GM12873 (cell line): Measurements from ENCODE around the gene TK2.

Experiments used
- CTCF ChIP-seq: IDR thresholded peaks from 2 replicates; pipeline ENCODE4 v1.5.1; 2012; ENCODE audit warnings: low read depth, mild to moderate bottlenecking, moderate library complexity, low read length, control low read depth; ENCODE audit not compliant: insufficient read depth; ENCODE audit errors: missing control alignments

The TK2 gene

GRCh38 chr16:66494916-66495315, 55.0 kb downstream of the TK2 start:
- no peak for TF ChIP-seq CTCF

GRCh38 chr16:66493490-66494401, 56.2 kb downstream of the TK2 start:
- TF ChIP-seq CTCF, result no peak

GRCh38 chr16:66491716-66492064, 58.2 kb downstream of the TK2 start:
- TF ChIP-seq CTCF, result no peak

- TF ChIP-seq CTCF, result no peak
These were observed 58.9 kb downstream of the TK2 start for GRCh38 chr16:66490774-66491715.

- no peak for TF ChIP-seq CTCF
These were observed 60.1 kb downstream of the TK2 start for GRCh38 chr16:66489818-66490217.

GRCh38 chr16:66489385-66489784, 60.5 kb downstream of the TK2 start:
- no peak for TF ChIP-seq CTCF

- TF ChIP-seq CTCF, result no peak
These were observed 61.4 kb downstream of the TK2 start for GRCh38 chr16:66488505-66488904.
